Heart left ventricle (tissue), 13 donors: ENCODE measurements around the gene SMR3A.

Experiments
- CTCF ChIP-seq, 12 donors: fragments of 200-600 bp; sonication (generic) in 4 of 12; IDR thresholded peaks; one replicate each; pipeline versions ENCODE4 v1.5.0 to v1.8.0; 2018 to 2022; ENCODE audit warnings: antibody characterized with exemption in 12 of 12, mild to moderate bottlenecking in 5 of 12
- POLR2A ChIP-seq, 2 donors: fragments of 450-650 bp; IDR thresholded peaks; one replicate each; pipeline ENCODE4 v1.6.1; 2017; ENCODE audit warnings: antibody characterized with exemption in 2 of 2, mild to moderate bottlenecking in 2 of 2, moderate library complexity in 2 of 2
- donor health status: ischemic (EF 13 %, LVEDD 7.1; RV severe dilation, severe dysfunction).
- donor health status: DM: no; HTN: yes; CAD: no.
- donor health status: DM: no; HTN: no; CAD: no.
- donor health status: ischemic (EF 25% LVEDD 6.9; RV normal size, moderate dysfunction).
- donor health status: ischemic (EF 25% LVEDD 5.7; RV mildly dilated, moderate dysfunction).
- donor health status: ischemic (EF 35%, LVEDD 5.7; RV mildly dilated, moderate dysfunction).
- donor health status: nonischemic (EF 11% LVEDD 7.7; RV severe dilation, severe dysfunction).
- donor health status: DM: yes; HTN: yes; CAD: no.
- donor health status: PGD.
- donor health status: ischemic (EF 29% LVEDD 5.4; RV normal size, mild dysfunction).
- donor health status: nonischemic (EF 23%, LVEDD 6.1; RV moderate dilation, normal function).

- no peak for TF ChIP-seq CTCF (IDR thresholded peaks at IDR 0.05)
- no peak for TF ChIP-seq POLR2A (IDR thresholded peaks at IDR 0.05)
Measured at GRCh38 chr4:70326052-70326451, 34.5 kb upstream of the SMR3A start.
